ENCODE measurements around the gene TALDO1.

DNA sequence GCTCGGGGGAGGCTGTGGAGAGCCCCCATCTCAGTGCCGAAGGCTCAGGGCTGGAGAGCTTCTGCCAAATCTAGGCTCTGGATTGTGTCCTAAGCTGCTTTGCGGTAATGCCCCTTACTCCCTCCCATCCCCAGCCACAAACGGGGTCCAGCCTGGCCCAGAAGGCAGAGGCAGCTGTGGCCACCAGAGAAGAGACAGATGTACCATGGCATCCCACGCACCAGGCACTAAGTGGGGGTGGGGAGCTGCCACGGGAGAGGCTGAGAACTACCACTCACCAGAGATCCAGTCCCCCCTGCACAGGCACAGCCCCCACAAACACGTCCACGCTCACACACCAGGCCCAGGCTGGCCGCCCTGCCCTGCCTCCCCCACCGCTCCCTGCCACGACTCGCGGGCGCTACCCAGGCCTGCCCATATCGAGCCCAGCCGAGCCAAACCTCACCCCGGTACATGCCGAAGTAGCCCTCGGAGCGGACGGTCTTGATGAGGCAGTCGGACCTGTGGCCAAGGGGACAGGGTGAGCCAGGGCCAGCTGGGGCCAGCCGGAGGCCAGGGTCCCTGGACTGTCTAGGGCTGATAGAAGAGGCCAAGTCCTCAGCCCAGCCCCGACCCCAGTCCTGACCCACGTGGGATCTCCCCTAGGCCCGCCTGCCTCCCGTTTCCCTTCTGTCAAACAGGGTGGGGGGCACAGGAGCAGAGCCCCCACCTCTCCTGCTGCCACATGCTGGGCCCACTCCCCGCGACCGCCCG, 46.9 kb downstream of the TALDO1 start:
- TF ChIP-seq, protein P1, sequence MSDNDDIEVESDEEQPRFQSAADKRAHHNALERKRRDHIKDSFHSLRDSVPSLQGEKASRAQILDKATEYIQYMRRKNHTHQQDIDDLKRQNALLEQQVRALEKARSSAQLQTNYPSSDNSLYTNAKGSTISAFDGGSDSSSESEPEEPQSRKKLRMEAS (IDR thresholded peaks at IDR 0.05), result no peak
- TF ChIP-seq JUND (IDR thresholded peaks at IDR 0.05) (no peak), YY1 (IDR thresholded peaks at IDR 0.05) (no peak), EGR1 (IDR thresholded peaks at IDR 0.05; ENCODE audit: low read depth in 2 of 2) (no peak)
- TF ChIP-seq, protein P2, sequence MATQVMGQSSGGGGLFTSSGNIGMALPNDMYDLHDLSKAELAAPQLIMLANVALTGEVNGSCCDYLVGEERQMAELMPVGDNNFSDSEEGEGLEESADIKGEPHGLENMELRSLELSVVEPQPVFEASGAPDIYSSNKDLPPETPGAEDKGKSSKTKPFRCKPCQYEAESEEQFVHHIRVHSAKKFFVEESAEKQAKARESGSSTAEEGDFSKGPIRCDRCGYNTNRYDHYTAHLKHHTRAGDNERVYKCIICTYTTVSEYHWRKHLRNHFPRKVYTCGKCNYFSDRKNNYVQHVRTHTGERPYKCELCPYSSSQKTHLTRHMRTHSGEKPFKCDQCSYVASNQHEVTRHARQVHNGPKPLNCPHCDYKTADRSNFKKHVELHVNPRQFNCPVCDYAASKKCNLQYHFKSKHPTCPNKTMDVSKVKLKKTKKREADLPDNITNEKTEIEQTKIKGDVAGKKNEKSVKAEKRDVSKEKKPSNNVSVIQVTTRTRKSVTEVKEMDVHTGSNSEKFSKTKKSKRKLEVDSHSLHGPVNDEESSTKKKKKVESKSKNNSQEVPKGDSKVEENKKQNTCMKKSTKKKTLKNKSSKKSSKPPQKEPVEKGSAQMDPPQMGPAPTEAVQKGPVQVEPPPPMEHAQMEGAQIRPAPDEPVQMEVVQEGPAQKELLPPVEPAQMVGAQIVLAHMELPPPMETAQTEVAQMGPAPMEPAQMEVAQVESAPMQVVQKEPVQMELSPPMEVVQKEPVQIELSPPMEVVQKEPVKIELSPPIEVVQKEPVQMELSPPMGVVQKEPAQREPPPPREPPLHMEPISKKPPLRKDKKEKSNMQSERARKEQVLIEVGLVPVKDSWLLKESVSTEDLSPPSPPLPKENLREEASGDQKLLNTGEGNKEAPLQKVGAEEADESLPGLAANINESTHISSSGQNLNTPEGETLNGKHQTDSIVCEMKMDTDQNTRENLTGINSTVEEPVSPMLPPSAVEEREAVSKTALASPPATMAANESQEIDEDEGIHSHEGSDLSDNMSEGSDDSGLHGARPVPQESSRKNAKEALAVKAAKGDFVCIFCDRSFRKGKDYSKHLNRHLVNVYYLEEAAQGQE (IDR thresholded peaks at IDR 0.05), result no peak
- TF ChIP-seq, protein P3, sequence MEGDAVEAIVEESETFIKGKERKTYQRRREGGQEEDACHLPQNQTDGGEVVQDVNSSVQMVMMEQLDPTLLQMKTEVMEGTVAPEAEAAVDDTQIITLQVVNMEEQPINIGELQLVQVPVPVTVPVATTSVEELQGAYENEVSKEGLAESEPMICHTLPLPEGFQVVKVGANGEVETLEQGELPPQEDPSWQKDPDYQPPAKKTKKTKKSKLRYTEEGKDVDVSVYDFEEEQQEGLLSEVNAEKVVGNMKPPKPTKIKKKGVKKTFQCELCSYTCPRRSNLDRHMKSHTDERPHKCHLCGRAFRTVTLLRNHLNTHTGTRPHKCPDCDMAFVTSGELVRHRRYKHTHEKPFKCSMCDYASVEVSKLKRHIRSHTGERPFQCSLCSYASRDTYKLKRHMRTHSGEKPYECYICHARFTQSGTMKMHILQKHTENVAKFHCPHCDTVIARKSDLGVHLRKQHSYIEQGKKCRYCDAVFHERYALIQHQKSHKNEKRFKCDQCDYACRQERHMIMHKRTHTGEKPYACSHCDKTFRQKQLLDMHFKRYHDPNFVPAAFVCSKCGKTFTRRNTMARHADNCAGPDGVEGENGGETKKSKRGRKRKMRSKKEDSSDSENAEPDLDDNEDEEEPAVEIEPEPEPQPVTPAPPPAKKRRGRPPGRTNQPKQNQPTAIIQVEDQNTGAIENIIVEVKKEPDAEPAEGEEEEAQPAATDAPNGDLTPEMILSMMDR (IDR thresholded peaks at IDR 0.05; ENCODE audit: low read depth, low read length, missing input control), result no peak
- TF ChIP-seq, protein P4, sequence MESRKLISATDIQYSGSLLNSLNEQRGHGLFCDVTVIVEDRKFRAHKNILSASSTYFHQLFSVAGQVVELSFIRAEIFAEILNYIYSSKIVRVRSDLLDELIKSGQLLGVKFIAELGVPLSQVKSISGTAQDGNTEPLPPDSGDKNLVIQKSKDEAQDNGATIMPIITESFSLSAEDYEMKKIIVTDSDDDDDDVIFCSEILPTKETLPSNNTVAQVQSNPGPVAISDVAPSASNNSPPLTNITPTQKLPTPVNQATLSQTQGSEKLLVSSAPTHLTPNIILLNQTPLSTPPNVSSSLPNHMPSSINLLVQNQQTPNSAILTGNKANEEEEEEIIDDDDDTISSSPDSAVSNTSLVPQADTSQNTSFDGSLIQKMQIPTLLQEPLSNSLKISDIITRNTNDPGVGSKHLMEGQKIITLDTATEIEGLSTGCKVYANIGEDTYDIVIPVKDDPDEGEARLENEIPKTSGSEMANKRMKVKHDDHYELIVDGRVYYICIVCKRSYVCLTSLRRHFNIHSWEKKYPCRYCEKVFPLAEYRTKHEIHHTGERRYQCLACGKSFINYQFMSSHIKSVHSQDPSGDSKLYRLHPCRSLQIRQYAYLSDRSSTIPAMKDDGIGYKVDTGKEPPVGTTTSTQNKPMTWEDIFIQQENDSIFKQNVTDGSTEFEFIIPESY (IDR thresholded peaks at IDR 0.05), result no peak
